Measurements from ENCODE around the gene GPR180. TPM values are rescaled to one million over a fixed set of nuclear protein-coding genes. Genes with fewer than 3 reads are reported as not detected.

Gene GPR180
- total and polyA plus RNA-seq, 10 of the 15 experiments (the other 5 are each of a cell fraction or from before 2014, with no cell fraction given) = 1.6 to 7.2 (median 5.3) TPM

GRCh38 chr13:94623316-94623715 is 21.7 kb downstream of the GPR180 start (continued):
- TF ChIP-seq ZNF592 (IDR thresholded peaks at IDR 0.05) = no peak
- TF ChIP-seq CREM (IDR thresholded peaks at IDR 0.05; ENCODE audit: low read depth) = no peak
- no peak for TF ChIP-seq RUNX3 (IDR thresholded peaks at IDR 0.05; ENCODE audit: low read length)
- no peak for TF ChIP-seq SIX5 (IDR thresholded peaks at IDR 0.05; ENCODE audit: low read depth, low read length, severe bottlenecking)

- WGBS (ENCODE audit: insufficient coverage, insufficient replicate concordance, low lambda C conversion rate, missing lambda C conversion rate) = 100% methylated on average over 2 of the region's 2 CpGs
- no peaks in the 10 kb centered on the region for H3K36me3 ChIP-seq (ENCODE audit: control insufficient read depth in 2 of 2, insufficient read depth in 2 of 2, low read length in 1 of 2)
- no peak for DNase-seq (ENCODE audit: low read depth, low spot score)
- no peak overlapping the region for H3K4me3 ChIP-seq
- ATAC-seq = no peak
- no peaks in the 10 kb centered on the region for H4K20me1 ChIP-seq (ENCODE audit: control insufficient read depth, insufficient read depth)
- FAIRE-seq = no peak
- in situ Hi-C loops (cut with MboI) (no loop called here), intact Hi-C loops (cut with micrococcal nuclease; ENCODE audit: unreplicated experiment) (no loop called here)
- no peak overlapping the region for H3K4me2 ChIP-seq (ENCODE audit: control insufficient read depth, insufficient read depth)
- POLR2A ChIA-PET = interaction anchor here (1.0 kb wide), 1 partner anchor 10 kb away, joined by 3 read pairs; no protein-coding TSS in a partner anchor
- H3K27ac ChIP-seq (ENCODE audit: control insufficient read depth, insufficient read depth) = no peak overlapping the region
- no peaks in the 10 kb centered on the region for H3K4me1 ChIP-seq (ENCODE audit: control insufficient read depth, insufficient read depth, low read length)
- CTCF ChIA-PET = interaction anchor here (5.8 kb wide), 1 partner anchor 12 kb away, joined by 56 read pairs; no protein-coding TSS in a partner anchor
- no peaks in the 10 kb centered on the region for H3K79me2 ChIP-seq (ENCODE audit: control insufficient read depth, insufficient read depth, low read length)
- no peak overlapping the region for H2AFZ ChIP-seq (ENCODE audit: control insufficient read depth, low read depth, low read length)
- RAD21 ChIA-PET (ENCODE audit: unreplicated experiment) = interaction anchor here (1.5 kb wide), 1 partner anchor 13 kb away, joined by 4 read pairs; no protein-coding TSS in a partner anchor
- SMC1A ChIA-PET (ENCODE audit: uncharacterized antibody, unreplicated experiment) = interaction anchor here (0.6 to 1.5 kb wide), 2 partner anchors 13 to 67 kb away, joined by 4 read pairs; no protein-coding TSS in a partner anchor
- H3K27me3 ChIP-seq (replicated peaks in 1 of 2; ENCODE audit: control insufficient read depth in 2 of 2, insufficient read depth in 2 of 2, low read length in 1 of 2) = no peaks in the 10 kb centered on the region
- no peak overlapping the region for H3K9ac ChIP-seq (ENCODE audit: control insufficient read depth, insufficient read depth, low read length)
- no peaks in the 10 kb centered on the region for H3K9me3 ChIP-seq (replicated peaks; ENCODE audit: control insufficient read depth, insufficient read depth, low read length)
- no TSS peak for BruUV-seq (replicated peaks)
- TF ChIP-seq TCF7 (IDR thresholded peaks at IDR 0.05; ENCODE audit: borderline replicate concordance) (no peak), ETV6 (conservative IDR thresholded peaks at IDR 0.05 in 1 of 2, IDR thresholded peaks at IDR 0.05 in 1 of 2; ENCODE audit: borderline replicate concordance in 1 of 2, low read depth in 1 of 2) (no peak), BCL11A (IDR thresholded peaks at IDR 0.05; ENCODE audit: low read depth, low read length) (no peak), TBL1XR1 (IDR thresholded peaks at IDR 0.05; ENCODE audit: low read depth, low read length) (no peak), ZBTB4 (CRISPR knock-in tag; IDR thresholded peaks at IDR 0.05) (no peak), RELA (IDR thresholded peaks at IDR 0.05; ENCODE audit: borderline replicate concordance, partially characterized antibody) (no peak), ZNF687 (IDR thresholded peaks at IDR 0.05) (no peak)
Measured at GRCh38 chr13:94630858-94631257, 29.2 kb downstream of the GPR180 start.
